Fibroblast of lung (primary cell): ENCODE results near the gene C14orf39. TPM values are rescaled to one million over a fixed set of nuclear protein-coding genes. Genes with fewer than 3 reads are reported as not detected.

Source experiments
- DNase-seq, 2 donors: peaks; one replicate each; pipeline versions ENCODE4 v3.0.0 to v3.0.0-alpha.2; 2010; ENCODE audit warnings: low read depth in 2 of 2
- H2AFZ ChIP-seq: 2 replicates; pipeline ENCODE4 v1.5.1; 2012; ENCODE audit warnings: low read length, control low read depth, inconsistent platforms
- H3K27ac ChIP-seq: 2 replicates; pipeline ENCODE4 v1.5.1; 2011; ENCODE audit warnings: low read length, control low read depth; ENCODE audit not compliant: insufficient read depth
- H3K27me3 ChIP-seq: 2 replicates; pipeline ENCODE4 v1.5.1; 2011; ENCODE audit warnings: mild to moderate bottlenecking, low read length; ENCODE audit not compliant: control insufficient read depth, insufficient read depth
- H3K36me3 ChIP-seq: 2 replicates; pipeline ENCODE4 v1.5.1; 2011; ENCODE audit warnings: low read length; ENCODE audit not compliant: control insufficient read depth, insufficient read depth
- H3K4me1 ChIP-seq: 2 replicates; pipeline ENCODE4 v1.5.1; 2011; ENCODE audit warnings: low read length; ENCODE audit not compliant: control insufficient read depth, insufficient read depth; ENCODE audit errors: extremely low read depth
- H3K4me2 ChIP-seq: 2 replicates; pipeline ENCODE4 v1.5.1; 2011; ENCODE audit warnings: low read length, control low read depth; ENCODE audit not compliant: insufficient read depth; ENCODE audit errors: extremely low read depth
- H3K4me3 ChIP-seq, 4 experiments: fragments of 200-600 bp in 1 of 4; sonication (generic) in 1 of 4; replicated peaks in 1 of 4; 2 replicates each; pipeline ENCODE4 v1.5.1; 2011 to 2016; ENCODE audit warnings: low read length in 4 of 4, low read depth in 3 of 4, mild to moderate bottlenecking in 3 of 4, control low read depth in 2 of 4, inconsistent platforms in 1 of 4, mixed read lengths in 1 of 4; ENCODE audit not compliant: insufficient read depth in 1 of 4; ENCODE audit errors: control extremely low read depth in 1 of 4
- H3K79me2 ChIP-seq: 2 replicates; pipeline ENCODE4 v1.5.1; 2012; ENCODE audit warnings: mild to moderate bottlenecking, low read length, inconsistent platforms; ENCODE audit not compliant: control insufficient read depth, insufficient read depth
- H3K9ac ChIP-seq: 2 replicates; pipeline ENCODE4 v1.5.1; 2011; ENCODE audit warnings: mild to moderate bottlenecking, low read length, control low read depth; ENCODE audit not compliant: insufficient read depth
- H3K9me3 ChIP-seq: 2 replicates; pipeline ENCODE4 v1.5.1; 2012; ENCODE audit warnings: low read depth, low read length; ENCODE audit not compliant: control insufficient read depth, insufficient read depth
- H4K20me1 ChIP-seq: 2 replicates; pipeline ENCODE4 v1.5.1; 2011; ENCODE audit warnings: low read length; ENCODE audit not compliant: control insufficient read depth, insufficient read depth; ENCODE audit errors: extremely low read depth
- CTCF ChIP-seq, 2 donors: IDR thresholded peaks in 1 of 2; conservative IDR thresholded peaks in 1 of 2; 1 replicate in 1 of 2; 2 replicates in 1 of 2; pipeline ENCODE4 v1.5.1; 2011 to 2012; ENCODE audit warnings: low read length in 2 of 2, control low read depth in 1 of 2, inconsistent platforms in 1 of 2, low read depth in 1 of 2, mild to moderate bottlenecking in 1 of 2
- EZH2 ChIP-seq: IDR thresholded peaks from 2 replicates; pipeline ENCODE4 v1.5.1; 2012; ENCODE audit warnings: low read length, control low read depth, mild to moderate bottlenecking; ENCODE audit errors: missing control alignments
- polyA plus RNA-seq, 2 donors: library from polyadenylated mRNA; depleted of rRNA in 1 of 2; stranded (reverse) in 1 of 2; unstranded in 1 of 2; fragments of >200 nt; gene quantifications; 2 replicates each; pipeline ENCODE4 v1.2.1, GENCODE V29; 2011 to 2012; ENCODE audit warnings: missing spikeins in 1 of 2
- total RNA-seq: library from RNA; depleted of rRNA; stranded (reverse); fragments of >200 nt; gene quantifications from 2 replicates; pipeline ENCODE4 v1.2.1, GENCODE V29; 2014

The C14orf39 gene
- total and polyA plus RNA-seq, 2 donors (not counting 1 experiment from before 2014, with no cell fraction given), result 0.06 TPM; not detected in 1

DNA sequence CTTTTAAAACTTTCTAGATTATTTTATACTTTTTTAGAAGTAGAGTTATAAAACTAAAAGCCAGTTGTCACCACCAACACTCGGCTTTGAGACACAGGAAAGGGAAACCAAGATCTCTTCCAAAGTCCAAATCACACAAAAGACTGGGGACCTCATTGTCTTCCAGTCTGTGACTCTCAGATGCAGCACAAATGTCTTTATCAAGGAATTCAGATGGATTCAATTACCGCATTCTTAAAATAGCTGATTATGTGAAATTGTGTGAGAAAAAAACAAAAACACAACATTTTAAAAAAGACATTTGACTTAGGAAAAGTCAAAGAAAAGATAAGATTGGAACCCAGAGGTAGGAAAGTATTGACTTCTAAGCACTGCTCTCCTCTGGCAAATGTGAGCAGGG, 19.6 kb upstream of the C14orf39 start:
- Histone ChIP-seq H3K27ac (no peak overlapping the region), H4K20me1 (no peaks in the 10 kb centered on the region), H3K4me1 (no peaks in the 10 kb centered on the region), H3K27me3 (peaks cover 57% of the 10 kb centered on the region), H2AFZ (no peak overlapping the region), H3K36me3 (no peaks in the 10 kb centered on the region), H3K9me3 (no peaks in the 10 kb centered on the region), H3K79me2 (no peaks in the 10 kb centered on the region), H3K9ac (no peak overlapping the region), H3K4me3 (no peak overlapping the region), H3K4me2 (no peak overlapping the region)
- DNase-seq, result no peak
- TF ChIP-seq EZH2 (peak; percentile 24), CTCF (conservative IDR thresholded peaks at IDR 0.05 in 1 of 2, IDR thresholded peaks at IDR 0.05 in 1 of 2; ENCODE audit: low read depth in 1 of 2, low read length in 2 of 2) (no peak)

DNA sequence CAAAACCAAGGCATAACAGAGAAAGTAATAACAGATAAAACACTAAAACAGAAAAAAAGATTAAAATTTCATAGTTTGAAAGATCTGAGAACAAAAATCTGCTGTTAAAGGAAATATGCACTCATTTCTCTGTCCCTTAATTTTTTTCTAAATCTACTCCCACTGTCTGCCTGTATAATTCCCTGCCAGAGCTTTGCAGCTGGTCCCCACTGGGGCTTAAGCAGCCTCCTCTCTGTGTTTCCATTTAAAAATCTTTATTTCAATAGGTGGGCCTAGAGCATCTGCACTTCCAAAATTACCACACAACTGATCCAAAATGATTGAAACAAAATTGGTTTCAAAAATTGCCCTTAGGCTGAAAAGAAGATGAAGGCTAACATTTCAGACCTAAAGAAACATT, 16.7 kb upstream of the C14orf39 start:
- H4K20me1 ChIP-seq, result no peaks in the 10 kb centered on the region
- H3K4me3 ChIP-seq, result no peak overlapping the region
- no peak overlapping the region for H3K4me2 ChIP-seq
- DNase-seq, result no peak
- TF ChIP-seq CTCF (conservative IDR thresholded peaks at IDR 0.05 in 1 of 2, IDR thresholded peaks at IDR 0.05 in 1 of 2; ENCODE audit: low read depth in 1 of 2, low read length in 2 of 2), result no peak
- TF ChIP-seq EZH2, result no peak
- H3K79me2 ChIP-seq, result no peaks in the 10 kb centered on the region
- no peak overlapping the region for H2AFZ ChIP-seq
- peaks cover 28% of the 10 kb centered on the region for H3K27me3 ChIP-seq
- H3K9ac ChIP-seq, result no peak overlapping the region
- H3K27ac ChIP-seq, result no peak overlapping the region
- no peaks in the 10 kb centered on the region for H3K4me1 ChIP-seq
- H3K9me3 ChIP-seq, result no peaks in the 10 kb centered on the region
- no peaks in the 10 kb centered on the region for H3K36me3 ChIP-seq

DNA sequence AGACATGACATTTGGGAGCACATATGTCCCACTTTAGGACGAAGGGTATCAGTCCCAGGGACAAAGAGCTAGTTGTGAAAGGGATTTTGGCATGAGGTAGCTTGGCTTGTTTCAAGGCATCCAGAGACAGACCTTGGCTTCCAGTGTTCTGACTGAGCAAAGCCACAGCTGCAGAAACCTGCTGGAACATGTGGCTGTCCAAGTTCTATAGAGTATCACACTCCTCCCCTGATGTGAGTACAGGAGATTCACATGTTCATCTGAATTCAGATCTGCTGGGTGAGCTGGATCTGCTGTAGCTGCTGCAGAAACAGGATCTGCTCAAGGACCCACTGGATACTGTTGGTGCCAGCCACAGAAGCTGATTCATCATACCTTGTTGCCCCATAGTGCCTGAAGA, 10.1 kb upstream of the C14orf39 start:
- Histone ChIP-seq H3K36me3 (no peaks in the 10 kb centered on the region), H3K4me1 (no peaks in the 10 kb centered on the region), H3K27ac (no peak overlapping the region), H4K20me1 (no peaks in the 10 kb centered on the region), H3K9ac (no peak overlapping the region), H3K79me2 (no peaks in the 10 kb centered on the region), H3K9me3 (no peaks in the 10 kb centered on the region), H2AFZ (no peak overlapping the region), H3K4me3 (no peak overlapping the region), H3K27me3 (no peaks in the 10 kb centered on the region), H3K4me2 (no peak overlapping the region)
- TF ChIP-seq EZH2 (no peak), CTCF (conservative IDR thresholded peaks at IDR 0.05 in 1 of 2, IDR thresholded peaks at IDR 0.05 in 1 of 2; ENCODE audit: low read depth in 1 of 2, low read length in 2 of 2) (no peak)
- DNase-seq, result no peak
